ENCODE measurements around the gene SMYD5. TPM values are rescaled to one million over a fixed set of nuclear protein-coding genes. Genes with fewer than 3 reads are reported as not detected.

SMYD5 gene
- total RNA-seq, 1 donor from 2014 or later: 12.8 TPM

DNA sequence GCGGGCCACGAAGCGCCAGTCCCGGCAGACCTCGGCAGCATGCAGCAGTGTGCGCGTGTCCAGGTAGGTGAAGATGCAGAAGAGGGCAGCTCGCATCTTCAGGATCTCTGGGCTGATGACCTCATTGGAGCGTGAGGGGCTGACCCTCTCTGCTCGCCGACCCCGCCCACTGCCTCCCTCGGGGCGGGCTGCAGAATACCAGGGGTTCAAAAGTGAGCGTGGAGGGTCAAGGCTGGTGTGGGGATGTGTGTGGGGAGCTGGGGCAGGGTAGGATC is 50.2 kb downstream of the SMYD5 start:
- no peak overlapping the region for H2AFZ ChIP-seq (ENCODE audit: low read depth, low read length)
- H3K27ac ChIP-seq (ENCODE audit: low read depth, low read length): no peak overlapping the region
- H3K9me3 ChIP-seq (ENCODE audit: insufficient read depth, low read depth, low read length): no peaks in the 10 kb centered on the region
- H3K9ac ChIP-seq (ENCODE audit: low read length): no peak overlapping the region
- peaks cover 4% of the 10 kb centered on the region for H3K4me1 ChIP-seq (ENCODE audit: insufficient read depth, low read length)
- H3K27ac Mint-ChIP-seq (ENCODE audit: unreplicated experiment): no peak overlapping the region
- no peak for FAIRE-seq
- TF ChIP-seq EZH2 (IDR thresholded peaks at IDR 0.05; ENCODE audit: insufficient read depth, low read length): no peak
- TF ChIP-seq, protein P1, sequence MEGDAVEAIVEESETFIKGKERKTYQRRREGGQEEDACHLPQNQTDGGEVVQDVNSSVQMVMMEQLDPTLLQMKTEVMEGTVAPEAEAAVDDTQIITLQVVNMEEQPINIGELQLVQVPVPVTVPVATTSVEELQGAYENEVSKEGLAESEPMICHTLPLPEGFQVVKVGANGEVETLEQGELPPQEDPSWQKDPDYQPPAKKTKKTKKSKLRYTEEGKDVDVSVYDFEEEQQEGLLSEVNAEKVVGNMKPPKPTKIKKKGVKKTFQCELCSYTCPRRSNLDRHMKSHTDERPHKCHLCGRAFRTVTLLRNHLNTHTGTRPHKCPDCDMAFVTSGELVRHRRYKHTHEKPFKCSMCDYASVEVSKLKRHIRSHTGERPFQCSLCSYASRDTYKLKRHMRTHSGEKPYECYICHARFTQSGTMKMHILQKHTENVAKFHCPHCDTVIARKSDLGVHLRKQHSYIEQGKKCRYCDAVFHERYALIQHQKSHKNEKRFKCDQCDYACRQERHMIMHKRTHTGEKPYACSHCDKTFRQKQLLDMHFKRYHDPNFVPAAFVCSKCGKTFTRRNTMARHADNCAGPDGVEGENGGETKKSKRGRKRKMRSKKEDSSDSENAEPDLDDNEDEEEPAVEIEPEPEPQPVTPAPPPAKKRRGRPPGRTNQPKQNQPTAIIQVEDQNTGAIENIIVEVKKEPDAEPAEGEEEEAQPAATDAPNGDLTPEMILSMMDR (IDR thresholded peaks at IDR 0.05; ENCODE audit: insufficient read depth, low read depth, low read length): no peak
- no peak for DNase-seq (ENCODE audit: low read depth)
- peaks cover 27% of the 10 kb centered on the region for H4K20me1 ChIP-seq (ENCODE audit: insufficient read depth, low read length)
- H3K36me3 ChIP-seq (ENCODE audit: insufficient read depth, low read length): no peaks in the 10 kb centered on the region
- peaks cover 20% of the 10 kb centered on the region for H3K27me3 ChIP-seq (ENCODE audit: insufficient read depth, low read length)
- peaks cover 14% of the 10 kb centered on the region for H3K4me1 Mint-ChIP-seq (ENCODE audit: low read depth, unreplicated experiment)
- H3K27me3 Mint-ChIP-seq (ENCODE audit: low read depth, unreplicated experiment): peaks cover 19% of the 10 kb centered on the region
- no peaks in the 10 kb centered on the region for H3K9me3 Mint-ChIP-seq (ENCODE audit: unreplicated experiment)
- H3K4me2 ChIP-seq (ENCODE audit: low read length): no peak overlapping the region
- H3K4me3 ChIP-seq (ENCODE audit: insufficient read depth, low read depth, low read length): no peak overlapping the region
- peaks cover 22% of the 10 kb centered on the region for H3K36me3 Mint-ChIP-seq (ENCODE audit: low read depth, unreplicated experiment)
- H3K4me3 Mint-ChIP-seq (ENCODE audit: unreplicated experiment): no peak overlapping the region
- no peaks in the 10 kb centered on the region for H3K79me2 ChIP-seq (ENCODE audit: insufficient read depth, low read length)

DNA sequence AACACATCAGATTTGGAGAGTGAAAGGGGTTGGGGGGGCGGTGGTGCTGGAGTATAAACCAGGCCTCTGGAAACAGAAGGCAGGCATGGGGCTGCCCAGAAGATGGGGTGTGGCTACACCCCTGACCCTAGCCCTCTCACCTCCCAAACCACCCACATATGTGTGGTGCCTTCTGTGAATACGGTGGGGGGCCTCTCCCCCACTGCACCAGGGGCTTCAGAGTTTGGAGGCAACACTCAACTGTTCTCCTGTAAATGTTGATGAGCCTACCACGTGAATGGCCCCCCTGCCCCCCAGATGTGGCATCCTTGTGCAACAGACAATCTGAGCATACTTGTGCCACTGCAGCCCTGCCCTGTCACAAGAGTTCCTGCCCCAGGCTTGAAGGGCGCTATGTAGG is 50.7 kb downstream of the SMYD5 start:
- no peak overlapping the region for H3K27ac ChIP-seq (ENCODE audit: low read depth, low read length)
- no peak overlapping the region for H3K9ac ChIP-seq (ENCODE audit: low read length)
- no peaks in the 10 kb centered on the region for H3K9me3 ChIP-seq (ENCODE audit: insufficient read depth, low read depth, low read length)
- Mint-ChIP-seq H3K4me3 (ENCODE audit: unreplicated experiment) (no peak overlapping the region), H3K27ac (ENCODE audit: unreplicated experiment) (no peak overlapping the region), H3K27me3 (ENCODE audit: low read depth, unreplicated experiment) (peaks cover 20% of the 10 kb centered on the region), H3K4me1 (ENCODE audit: low read depth, unreplicated experiment) (peaks cover 14% of the 10 kb centered on the region), H3K36me3 (ENCODE audit: low read depth, unreplicated experiment) (peaks cover 17% of the 10 kb centered on the region), H3K9me3 (ENCODE audit: unreplicated experiment) (no peaks in the 10 kb centered on the region)
- H2AFZ ChIP-seq (ENCODE audit: low read depth, low read length): no peak overlapping the region
- H3K36me3 ChIP-seq (ENCODE audit: insufficient read depth, low read length): no peaks in the 10 kb centered on the region
- H3K4me2 ChIP-seq (ENCODE audit: low read length): no peak overlapping the region
- H3K79me2 ChIP-seq (ENCODE audit: insufficient read depth, low read length): no peaks in the 10 kb centered on the region
- H3K27me3 ChIP-seq (ENCODE audit: insufficient read depth, low read length): peaks cover 22% of the 10 kb centered on the region
- TF ChIP-seq EZH2 (IDR thresholded peaks at IDR 0.05; ENCODE audit: insufficient read depth, low read length): no peak
- TF ChIP-seq, protein P1 (IDR thresholded peaks at IDR 0.05; ENCODE audit: insufficient read depth, low read depth, low read length): no peak
- no peak for FAIRE-seq
- H4K20me1 ChIP-seq (ENCODE audit: insufficient read depth, low read length): peaks cover 27% of the 10 kb centered on the region
- H3K4me1 ChIP-seq (ENCODE audit: insufficient read depth, low read length): peaks cover 5% of the 10 kb centered on the region
- no peak for DNase-seq (ENCODE audit: low read depth)
- no peak overlapping the region for H3K4me3 ChIP-seq (ENCODE audit: insufficient read depth, low read depth, low read length)

DNA sequence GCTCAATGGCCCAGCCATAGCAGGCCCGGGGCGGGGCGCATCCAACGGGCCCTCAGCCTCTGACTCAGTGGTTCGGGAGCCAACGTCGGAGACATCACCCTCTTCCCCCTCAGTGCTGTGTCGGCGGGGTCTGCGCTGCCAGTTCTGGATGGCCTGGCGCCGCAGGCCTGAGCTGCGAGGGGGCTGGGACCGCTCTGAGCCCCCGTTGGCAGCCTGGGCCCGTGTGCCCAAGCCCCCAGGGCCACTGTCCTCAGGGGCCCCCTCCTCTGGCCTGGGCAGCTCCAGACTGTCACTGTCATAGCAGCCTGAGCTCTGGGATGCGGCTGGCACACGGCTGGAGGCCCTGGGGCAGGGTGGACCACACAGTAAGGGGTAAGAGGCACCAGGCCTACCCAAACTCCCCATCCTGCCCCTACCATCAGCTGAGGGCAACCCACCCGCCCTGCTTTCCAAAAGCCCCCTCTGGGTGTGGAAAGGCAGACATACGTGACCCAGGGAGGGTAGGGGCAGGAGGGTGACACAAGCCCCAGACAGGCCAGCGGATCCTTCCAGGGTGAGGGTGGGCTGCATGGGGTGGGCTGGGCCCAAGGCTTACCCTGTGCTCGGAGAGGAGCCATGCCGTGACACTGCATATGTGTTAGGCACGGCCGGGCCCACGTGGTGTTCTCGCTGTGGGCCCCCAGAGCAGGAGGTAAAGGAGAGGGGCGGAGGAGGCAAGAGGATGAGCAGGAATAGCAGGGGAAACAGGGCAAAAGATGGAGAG is 51.4 kb downstream of the SMYD5 start:
- no peak overlapping the region for H3K27ac Mint-ChIP-seq (ENCODE audit: unreplicated experiment)
- TF ChIP-seq, protein P1 (IDR thresholded peaks at IDR 0.05; ENCODE audit: insufficient read depth, low read depth, low read length): no peak
- TF ChIP-seq EZH2 (IDR thresholded peaks at IDR 0.05; ENCODE audit: insufficient read depth, low read length): no peak
- H3K27ac ChIP-seq (ENCODE audit: low read depth, low read length): no peak overlapping the region
- peaks cover 16% of the 10 kb centered on the region for H3K36me3 Mint-ChIP-seq (ENCODE audit: low read depth, unreplicated experiment)
- no peaks in the 10 kb centered on the region for H3K36me3 ChIP-seq (ENCODE audit: insufficient read depth, low read length)
- H3K79me2 ChIP-seq (ENCODE audit: insufficient read depth, low read length): no peaks in the 10 kb centered on the region
- DNase-seq (ENCODE audit: low read depth) (no peak), FAIRE-seq (no peak)
- peaks cover 29% of the 10 kb centered on the region for H3K27me3 ChIP-seq (ENCODE audit: insufficient read depth, low read length)
- H4K20me1 ChIP-seq (ENCODE audit: insufficient read depth, low read length): peaks cover 23% of the 10 kb centered on the region
- H3K9me3 ChIP-seq (ENCODE audit: insufficient read depth, low read depth, low read length): no peaks in the 10 kb centered on the region
- H3K4me1 Mint-ChIP-seq (ENCODE audit: low read depth, unreplicated experiment): peaks cover 14% of the 10 kb centered on the region
- peaks cover 27% of the 10 kb centered on the region for H3K27me3 Mint-ChIP-seq (ENCODE audit: low read depth, unreplicated experiment)
- no peak overlapping the region for H3K4me2 ChIP-seq (ENCODE audit: low read length)
- H3K4me3 Mint-ChIP-seq (ENCODE audit: unreplicated experiment): no peak overlapping the region
- H3K9ac ChIP-seq (ENCODE audit: low read length): no peak overlapping the region
- no peak overlapping the region for H3K4me3 ChIP-seq (ENCODE audit: insufficient read depth, low read depth, low read length)
- peaks cover 5% of the 10 kb centered on the region for H3K4me1 ChIP-seq (ENCODE audit: insufficient read depth, low read length)
- H2AFZ ChIP-seq (ENCODE audit: low read depth, low read length): no peak overlapping the region
- H3K9me3 Mint-ChIP-seq (ENCODE audit: unreplicated experiment): no peaks in the 10 kb centered on the region

Data from astrocyte (in vitro differentiated cells and primary cell).